ENCODE data around the gene SLC6A11. TPM values are rescaled to one million over a fixed set of nuclear protein-coding genes. Genes with fewer than 3 reads are reported as not detected.

Gene SLC6A11
- polyA plus RNA-seq, 4 donors, result 0.04 TPM; not detected in 3

GRCh38 chr3:10852066-10852808 lies 36.2 kb downstream of the SLC6A11 start:
- 73 to 82% (median 79%) methylated on average over 17 of the region's 17 CpGs for WGBS, 3 donors
- DNase-seq, result no peak
- Histone ChIP-seq H3K36me3 (ENCODE audit: control insufficient read depth in 3 of 3, insufficient read depth in 2 of 3, low read depth in 1 of 3, low read length in 3 of 3) (no peaks in the 10 kb centered on the region), H3K27me3 (ENCODE audit: control insufficient read depth in 3 of 3, insufficient read depth in 3 of 3, low read length in 3 of 3) (no peaks in the 10 kb centered on the region), H3K27ac (ENCODE audit: low read depth in 1 of 3, low read length in 2 of 3) (no peak overlapping the region), H3K9me3 (ENCODE audit: control insufficient read depth in 2 of 2, insufficient read depth in 1 of 2, low read depth in 1 of 2, low read length in 1 of 2) (no peaks in the 10 kb centered on the region), H3K4me1 (ENCODE audit: control insufficient read depth in 3 of 3, insufficient read depth in 2 of 3, low read depth in 1 of 3, low read length in 2 of 3) (no peaks in the 10 kb centered on the region), H3K4me3 (ENCODE audit: low read depth in 1 of 3, low read length in 3 of 3) (no peak overlapping the region)
- no peak for FAIRE-seq

GRCh38 chr3:10855083-10855870 lies 39.2 kb downstream of the SLC6A11 start:
- 18 to 36% (median 34%) methylated on average over 2 of the region's 2 CpGs for WGBS, 3 donors
- H3K4me3 ChIP-seq (ENCODE audit: low read depth in 1 of 3, low read length in 3 of 3), result no peak overlapping the region

GRCh38 chr3:10855871-10856662 lies 40.0 kb downstream of the SLC6A11 start:
- Histone ChIP-seq H3K27me3 (ENCODE audit: control insufficient read depth in 3 of 3, insufficient read depth in 3 of 3, low read length in 3 of 3) (no peaks in the 10 kb centered on the region), H3K27ac (ENCODE audit: low read depth in 1 of 3, low read length in 2 of 3) (no peak overlapping the region), H3K9me3 (ENCODE audit: control insufficient read depth in 2 of 2, insufficient read depth in 1 of 2, low read depth in 1 of 2, low read length in 1 of 2) (peaks cover 0 to 6% of the 10 kb centered on the region in 2 donors), H3K4me1 (ENCODE audit: control insufficient read depth in 3 of 3, insufficient read depth in 2 of 3, low read depth in 1 of 3, low read length in 2 of 3) (no peaks in the 10 kb centered on the region), H3K36me3 (ENCODE audit: control insufficient read depth in 3 of 3, insufficient read depth in 2 of 3, low read depth in 1 of 3, low read length in 3 of 3) (no peaks in the 10 kb centered on the region), H3K4me3 (ENCODE audit: low read depth in 1 of 3, low read length in 3 of 3) (no peak overlapping the region)
- 28 to 51% (median 45%) methylated on average over 8 of the region's 8 CpGs for WGBS, 3 donors
- FAIRE-seq, result no peak
- no peak for DNase-seq

More at GRCh38 chr3:10855083-10855870, 39.2 kb downstream of the SLC6A11 start:
- Histone ChIP-seq H3K36me3 (ENCODE audit: control insufficient read depth in 3 of 3, insufficient read depth in 2 of 3, low read depth in 1 of 3, low read length in 3 of 3) (no peaks in the 10 kb centered on the region), H3K9me3 (ENCODE audit: control insufficient read depth in 2 of 2, insufficient read depth in 1 of 2, low read depth in 1 of 2, low read length in 1 of 2) (peaks cover 0 to 6% of the 10 kb centered on the region in 2 donors), H3K27ac (ENCODE audit: low read depth in 1 of 3, low read length in 2 of 3) (no peak overlapping the region), H3K4me1 (ENCODE audit: control insufficient read depth in 3 of 3, insufficient read depth in 2 of 3, low read depth in 1 of 3, low read length in 2 of 3) (no peaks in the 10 kb centered on the region), H3K27me3 (ENCODE audit: control insufficient read depth in 3 of 3, insufficient read depth in 3 of 3, low read length in 3 of 3) (no peaks in the 10 kb centered on the region)
- DNase-seq, result no peak
- FAIRE-seq, result no peak

GRCh38 chr3:10857235-10857634 lies 41.2 kb downstream of the SLC6A11 start:
- Histone ChIP-seq H3K27me3 (ENCODE audit: control insufficient read depth in 3 of 3, insufficient read depth in 3 of 3, low read length in 3 of 3) (no peaks in the 10 kb centered on the region), H3K4me1 (ENCODE audit: control insufficient read depth in 3 of 3, insufficient read depth in 2 of 3, low read depth in 1 of 3, low read length in 2 of 3) (no peaks in the 10 kb centered on the region), H3K36me3 (ENCODE audit: control insufficient read depth in 3 of 3, insufficient read depth in 2 of 3, low read depth in 1 of 3, low read length in 3 of 3) (no peaks in the 10 kb centered on the region), H3K27ac (ENCODE audit: low read depth in 1 of 3, low read length in 2 of 3) (no peak overlapping the region), H3K4me3 (ENCODE audit: low read depth in 1 of 3, low read length in 3 of 3) (no peak overlapping the region), H3K9me3 (ENCODE audit: control insufficient read depth in 2 of 2, insufficient read depth in 1 of 2, low read depth in 1 of 2, low read length in 1 of 2) (peaks cover 0 to 6% of the 10 kb centered on the region in 2 donors)
- WGBS, 3 donors, result 63 to 90% (median 65%) methylated on average over 2 of the region's 2 CpGs
- no peak for DNase-seq
- no peak for FAIRE-seq

- H3K9me3 ChIP-seq (ENCODE audit: control insufficient read depth in 2 of 2, insufficient read depth in 1 of 2, low read depth in 1 of 2, low read length in 1 of 2), result peaks cover 0 to 6% of the 10 kb centered on the region in 2 donors
- FAIRE-seq, result no peak
- WGBS, 3 donors, result 44 to 68% (median 62%) methylated on average over 3 of the region's 3 CpGs
- no peak overlapping the region for H3K4me3 ChIP-seq (ENCODE audit: low read depth in 1 of 3, low read length in 3 of 3)
- no peaks in the 10 kb centered on the region for H3K4me1 ChIP-seq (ENCODE audit: control insufficient read depth in 3 of 3, insufficient read depth in 2 of 3, low read depth in 1 of 3, low read length in 2 of 3)
- no peaks in the 10 kb centered on the region for H3K27me3 ChIP-seq (ENCODE audit: control insufficient read depth in 3 of 3, insufficient read depth in 3 of 3, low read length in 3 of 3)
- H3K36me3 ChIP-seq (ENCODE audit: control insufficient read depth in 3 of 3, insufficient read depth in 2 of 3, low read depth in 1 of 3, low read length in 3 of 3), result no peaks in the 10 kb centered on the region
- no peak overlapping the region for H3K27ac ChIP-seq (ENCODE audit: low read depth in 1 of 3, low read length in 2 of 3)
- no peak for DNase-seq
Measured at GRCh38 chr3:10858091-10858490, 42.1 kb downstream of the SLC6A11 start.

- 38 to 47% (median 42%) methylated on average over 5 of the region's 5 CpGs for WGBS, 3 donors
- no peak overlapping the region for H3K4me3 ChIP-seq (ENCODE audit: low read depth in 1 of 3, low read length in 3 of 3)
- H3K36me3 ChIP-seq (ENCODE audit: control insufficient read depth in 3 of 3, insufficient read depth in 2 of 3, low read depth in 1 of 3, low read length in 3 of 3), result no peaks in the 10 kb centered on the region
- H3K4me1 ChIP-seq (ENCODE audit: control insufficient read depth in 3 of 3, insufficient read depth in 2 of 3, low read depth in 1 of 3, low read length in 2 of 3), result no peaks in the 10 kb centered on the region
- peak in 1 of 2 donors; percentile 2 for DNase-seq
- H3K9me3 ChIP-seq (ENCODE audit: control insufficient read depth in 2 of 2, insufficient read depth in 1 of 2, low read depth in 1 of 2, low read length in 1 of 2), result no peaks in the 10 kb centered on the region
- no peaks in the 10 kb centered on the region for H3K27me3 ChIP-seq (ENCODE audit: control insufficient read depth in 3 of 3, insufficient read depth in 3 of 3, low read length in 3 of 3)
- no peak for FAIRE-seq
- no peak overlapping the region for H3K27ac ChIP-seq (ENCODE audit: low read depth in 1 of 3, low read length in 2 of 3)
Measured at GRCh38 chr3:10867384-10867783, 51.4 kb downstream of the SLC6A11 start.

- Histone ChIP-seq H3K9me3 (ENCODE audit: control insufficient read depth in 2 of 2, insufficient read depth in 1 of 2, low read depth in 1 of 2, low read length in 1 of 2) (no peaks in the 10 kb centered on the region), H3K4me1 (ENCODE audit: control insufficient read depth in 3 of 3, insufficient read depth in 2 of 3, low read depth in 1 of 3, low read length in 2 of 3) (no peaks in the 10 kb centered on the region), H3K36me3 (ENCODE audit: control insufficient read depth in 3 of 3, insufficient read depth in 2 of 3, low read depth in 1 of 3, low read length in 3 of 3) (no peaks in the 10 kb centered on the region), H3K27me3 (ENCODE audit: control insufficient read depth in 3 of 3, insufficient read depth in 3 of 3, low read length in 3 of 3) (peaks cover 0 to 2% (median 0%) of the 10 kb centered on the region in 3 donors), H3K27ac (ENCODE audit: low read depth in 1 of 3, low read length in 2 of 3) (no peak overlapping the region), H3K4me3 (ENCODE audit: low read depth in 1 of 3, low read length in 3 of 3) (no peak overlapping the region)
- DNase-seq (no peak), FAIRE-seq (no peak)
- 61 to 74% (median 72%) methylated on average over 7 of the region's 7 CpGs for WGBS, 3 donors
Measured at GRCh38 chr3:10869460-10869859, 53.4 kb downstream of the SLC6A11 start.

GRCh38 chr3:10870296-10870695 lies 54.3 kb downstream of the SLC6A11 start:
- Histone ChIP-seq H3K4me3 (ENCODE audit: low read depth in 1 of 3, low read length in 3 of 3) (no peak overlapping the region), H3K9me3 (ENCODE audit: control insufficient read depth in 2 of 2, insufficient read depth in 1 of 2, low read depth in 1 of 2, low read length in 1 of 2) (no peaks in the 10 kb centered on the region), H3K4me1 (ENCODE audit: control insufficient read depth in 3 of 3, insufficient read depth in 2 of 3, low read depth in 1 of 3, low read length in 2 of 3) (no peaks in the 10 kb centered on the region), H3K36me3 (ENCODE audit: control insufficient read depth in 3 of 3, insufficient read depth in 2 of 3, low read depth in 1 of 3, low read length in 3 of 3) (no peaks in the 10 kb centered on the region), H3K27me3 (ENCODE audit: control insufficient read depth in 3 of 3, insufficient read depth in 3 of 3, low read length in 3 of 3) (peaks cover 0 to 6% (median 0%) of the 10 kb centered on the region in 3 donors), H3K27ac (ENCODE audit: low read depth in 1 of 3, low read length in 2 of 3) (no peak overlapping the region)
- FAIRE-seq, result no peak
- DNase-seq, result no peak
- 79 to 97% (median 93%) methylated on average over 1 of the region's 1 CpG for WGBS, 3 donors

Measured in small intestine (tissue), 7 donors.